Dermis microvascular lymphatic vessel endothelial cell (primary cell): ENCODE measurements around the gene NRF1. TPM values are rescaled to one million over a fixed set of nuclear protein-coding genes. Genes with fewer than 3 reads are reported as not detected.

Source experiments
- DNase-seq, 2 donors: peaks; one replicate each; pipeline versions ENCODE4 v3.0.0 to v3.0.0-alpha.2; 2010; ENCODE audit warnings: low read depth in 2 of 2
- total RNA-seq: library from RNA; depleted of rRNA; stranded (reverse); fragments of >200 nt; gene quantifications from 2 replicates; pipeline ENCODE4 v1.2.1, GENCODE V29; 2014

NRF1 gene
- total RNA-seq, 1 donor from 2014 or later, result 9.9 TPM

GRCh38 chr7:129734400-129734799 is 122.9 kb downstream of the NRF1 start:
- DNase-seq, result no peak

GRCh38 chr7:129739427-129739826 is 127.9 kb downstream of the NRF1 start:
- DNase-seq, result peak; percentile 56 to 91

GRCh38 chr7:129740574-129741410 is 129.3 kb downstream of the NRF1 start:
- no peak for DNase-seq

- DNase-seq, result peak in 1 of 2 donors; percentile 10
Observed at GRCh38 chr7:129741743-129742213, 130.3 kb downstream of the NRF1 start.

GRCh38 chr7:129742256-129742655 is 130.7 kb downstream of the NRF1 start:
- no peak for DNase-seq

- no peak for DNase-seq
Observed at GRCh38 chr7:129746857-129747529, 135.5 kb downstream of the NRF1 start.

- DNase-seq, result no peak
Observed at GRCh38 chr7:129748356-129749109, 137.0 kb downstream of the NRF1 start.

- DNase-seq, result no peak
Observed at GRCh38 chr7:129750091-129750490, 138.6 kb downstream of the NRF1 start.

GRCh38 chr7:129750501-129750900 is 139.0 kb downstream of the NRF1 start:
- DNase-seq, result no peak

GRCh38 chr7:129751916-129752315 is 140.4 kb downstream of the NRF1 start:
- DNase-seq, result no peak

GRCh38 chr7:129752760-129753159 is 141.2 kb downstream of the NRF1 start:
- no peak for DNase-seq

- no peak for DNase-seq
Observed at GRCh38 chr7:129754406-129754805, 142.9 kb downstream of the NRF1 start.

- no peak for DNase-seq
Observed at GRCh38 chr7:129757991-129758390, 146.5 kb downstream of the NRF1 start.

- DNase-seq, result no peak
Observed at GRCh38 chr7:129762387-129762969, 151.0 kb downstream of the NRF1 start.

GRCh38 chr7:129764247-129765084 is 152.9 kb downstream of the NRF1 start:
- DNase-seq, result no peak

GRCh38 chr7:129765352-129765751 is 153.8 kb downstream of the NRF1 start:
- DNase-seq, result no peak

GRCh38 chr7:129767120-129768015 is 155.8 kb downstream of the NRF1 start:
- DNase-seq, result no peak

- no peak for DNase-seq
Observed at GRCh38 chr7:129768614-129769399, 157.3 kb downstream of the NRF1 start.

- no peak for DNase-seq
Observed at GRCh38 chr7:129769400-129769774, 157.9 kb downstream of the NRF1 start.
